Body of pancreas (tissue), 4 donors: ENCODE measurements around the gene DHDH. TPM values are rescaled to one million over a fixed set of nuclear protein-coding genes. Genes with fewer than 3 reads are reported as not detected.

Source experiments
- ATAC-seq: fragments of 150-250 bp; one replicate; pipeline ENCODE4 v1.9.1; 2016
- DNase-seq, 4 donors: peaks; one replicate each; pipeline ENCODE4 v3.0.0-alpha.2; 2019
- H3K27ac ChIP-seq, 4 donors: fragments of 200-600 bp; sonication (generic); 1 replicate in 3 of 4; 2 replicates in 1 of 4; pipeline versions ENCODE4 v1.5.1 to v1.6.1; 2016 to 2019; ENCODE audit warnings: mild to moderate bottlenecking in 1 of 4, mixed read lengths in 1 of 4, moderate library complexity in 1 of 4
- H3K27me3 ChIP-seq, 2 donors: fragments of 200-600 bp; sonication (generic); one replicate each; pipeline ENCODE4 v1.6.0; 2016; ENCODE audit warnings: mild to moderate bottlenecking in 1 of 2
- H3K36me3 ChIP-seq, 2 donors: fragments of 200-600 bp; sonication (generic); replicated peaks in 1 of 2; 2 replicates each; pipeline ENCODE4 v1.5.1; 2016; ENCODE audit warnings: low read depth in 2 of 2; ENCODE audit not compliant: insufficient read depth in 1 of 2
- H3K4me1 ChIP-seq: fragments of 200-600 bp; sonication (generic); one replicate; pipeline ENCODE4 v1.6.0; 2016
- H3K4me3 ChIP-seq, 2 donors: fragments of 200-600 bp; sonication (generic); 1 replicate in 1 of 2; 2 replicates in 1 of 2; pipeline ENCODE4 v1.5.1; 2016 to 2019
- H3K9me3 ChIP-seq, 3 donors: fragments of 200-600 bp; sonication (generic); 1 replicate in 2 of 3; 2 replicates in 1 of 3; pipeline ENCODE4 v1.5.1; 2016
- POLR2A ChIP-seq, 3 donors: fragments of 450-650 bp; IDR thresholded peaks; one replicate each; pipeline ENCODE4 v1.6.1; 2016; ENCODE audit warnings: antibody characterized with exemption in 3 of 3, mild to moderate bottlenecking in 2 of 3
- WGBS, 2 donors: methylation state at CpG; one replicate each; pipeline ENCODE4 v1.1.5; 2017; 5-methylcytosine and 5-hydroxymethylcytosine counted together
- intact Hi-C: fragments of 100-400 bp; cut with DNase I; formaldehyde crosslinking; loops from one replicate; pipeline ENCODE4 v1.15.1; 2023
- total RNA-seq, 2 donors: library from RNA; depleted of rRNA; stranded (reverse); fragments of >200 nt; gene quantifications; one replicate each; pipeline ENCODE4 v1.1.0, GENCODE V29; 2016
- TF ChIP-seq, protein P1 (sequence below), 7 experiments: fragments of 450-650 bp in 4 of 7; fragments of 200-600 bp in 3 of 7; sonication (generic) in 3 of 7; IDR thresholded peaks; one replicate each; pipeline ENCODE4 v1.5.1; 2016 to 2019; ENCODE audit warnings: antibody characterized with exemption in 7 of 7

Gene DHDH
- total RNA-seq, 2 donors from 2014 or later: not detected

DNA sequence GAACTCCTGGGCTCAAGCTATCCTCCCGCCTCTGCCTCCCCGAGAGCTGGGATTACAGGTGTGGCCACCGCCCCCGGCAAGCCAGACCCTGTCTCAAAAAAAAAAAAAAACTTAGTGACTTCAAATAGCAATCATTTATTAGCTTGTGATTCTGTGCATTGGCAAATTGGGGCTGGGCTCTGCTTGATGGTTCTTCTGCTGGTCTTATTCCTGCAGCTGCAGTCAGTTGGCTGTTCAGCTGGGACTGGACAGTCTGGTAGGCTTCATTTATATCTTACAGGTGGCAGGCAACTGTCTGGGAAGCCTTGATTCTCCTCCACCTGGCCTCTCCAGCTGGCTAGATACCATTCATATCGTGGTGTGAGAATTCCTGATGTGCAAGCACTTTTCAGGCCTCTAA, 7.4 kb downstream of the DHDH start:
- no peaks in the 10 kb centered on the region for H3K4me1 ChIP-seq
- H3K27me3 ChIP-seq: no peaks in the 10 kb centered on the region
- H3K9me3 ChIP-seq: no peaks in the 10 kb centered on the region
- no peak for DNase-seq
- intact Hi-C loops: no loop called here
- H3K36me3 ChIP-seq: no peaks in the 10 kb centered on the region
- WGBS, 2 donors: 95 to 100% methylated on average over 4 to 5 of the region's 5 CpGs
- ATAC-seq: no peak
- no peak overlapping the region for H3K27ac ChIP-seq
- TF ChIP-seq, protein P1, sequence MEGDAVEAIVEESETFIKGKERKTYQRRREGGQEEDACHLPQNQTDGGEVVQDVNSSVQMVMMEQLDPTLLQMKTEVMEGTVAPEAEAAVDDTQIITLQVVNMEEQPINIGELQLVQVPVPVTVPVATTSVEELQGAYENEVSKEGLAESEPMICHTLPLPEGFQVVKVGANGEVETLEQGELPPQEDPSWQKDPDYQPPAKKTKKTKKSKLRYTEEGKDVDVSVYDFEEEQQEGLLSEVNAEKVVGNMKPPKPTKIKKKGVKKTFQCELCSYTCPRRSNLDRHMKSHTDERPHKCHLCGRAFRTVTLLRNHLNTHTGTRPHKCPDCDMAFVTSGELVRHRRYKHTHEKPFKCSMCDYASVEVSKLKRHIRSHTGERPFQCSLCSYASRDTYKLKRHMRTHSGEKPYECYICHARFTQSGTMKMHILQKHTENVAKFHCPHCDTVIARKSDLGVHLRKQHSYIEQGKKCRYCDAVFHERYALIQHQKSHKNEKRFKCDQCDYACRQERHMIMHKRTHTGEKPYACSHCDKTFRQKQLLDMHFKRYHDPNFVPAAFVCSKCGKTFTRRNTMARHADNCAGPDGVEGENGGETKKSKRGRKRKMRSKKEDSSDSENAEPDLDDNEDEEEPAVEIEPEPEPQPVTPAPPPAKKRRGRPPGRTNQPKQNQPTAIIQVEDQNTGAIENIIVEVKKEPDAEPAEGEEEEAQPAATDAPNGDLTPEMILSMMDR (IDR thresholded peaks at IDR 0.05): no peak
- no peak for TF ChIP-seq POLR2A (IDR thresholded peaks at IDR 0.05)
- H3K4me3 ChIP-seq: no peak overlapping the region

DNA sequence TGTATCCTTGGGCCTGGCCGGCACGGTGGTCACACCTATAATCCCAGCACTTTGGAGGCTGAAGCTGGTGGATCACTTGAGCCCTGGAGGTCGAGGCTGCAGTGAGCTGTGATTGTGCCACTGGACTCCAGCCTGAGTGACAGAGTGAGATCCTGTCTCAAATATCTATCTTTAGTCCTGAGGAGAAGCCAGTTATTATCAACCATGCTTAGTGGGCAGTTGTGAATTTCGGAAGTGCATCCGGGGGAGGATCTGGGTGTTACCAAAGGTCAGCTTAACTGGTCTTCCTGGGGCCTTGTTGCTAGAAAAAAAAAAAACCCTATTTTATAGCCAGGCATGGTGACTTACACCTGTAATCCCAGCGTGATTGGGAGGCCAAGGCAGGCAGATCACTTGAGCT, 9.6 kb downstream of the DHDH start:
- Histone ChIP-seq H3K4me3 (no peak overlapping the region), H3K27me3 (no peaks in the 10 kb centered on the region), H3K4me1 (no peaks in the 10 kb centered on the region), H3K36me3 (no peaks in the 10 kb centered on the region), H3K27ac (no peak overlapping the region), H3K9me3 (no peaks in the 10 kb centered on the region)
- ATAC-seq (no peak), DNase-seq (no peak)
- TF ChIP-seq POLR2A (IDR thresholded peaks at IDR 0.05): no peak
- TF ChIP-seq, protein P1 (IDR thresholded peaks at IDR 0.05): no peak
- intact Hi-C loops: no loop called here
- 86 to 87% methylated on average over 6 of the region's 6 CpGs for WGBS, 2 donors

DNA sequence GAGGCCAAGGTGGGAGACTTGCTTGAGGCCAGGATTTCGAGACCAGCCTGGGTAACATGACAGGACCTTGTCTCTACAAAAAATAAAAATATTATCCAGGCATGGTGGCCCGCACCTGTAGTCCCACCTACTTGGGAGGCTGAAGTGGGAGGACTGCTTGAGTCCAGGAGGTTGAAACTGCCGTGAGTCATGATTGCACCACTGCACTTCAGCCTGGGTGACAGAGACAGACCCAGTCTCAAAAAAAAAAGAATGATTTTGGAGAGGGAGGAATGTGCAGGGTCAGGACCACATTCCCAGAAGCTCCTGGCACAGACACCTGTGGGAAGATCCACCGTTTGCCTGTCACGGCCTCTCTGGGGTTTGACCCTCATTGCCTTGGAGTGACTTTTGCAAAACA, 11.9 kb downstream of the DHDH start:
- no peak for ATAC-seq
- no peaks in the 10 kb centered on the region for H3K27me3 ChIP-seq
- H3K4me3 ChIP-seq: no peak overlapping the region
- no peak for TF ChIP-seq POLR2A (IDR thresholded peaks at IDR 0.05)
- TF ChIP-seq, protein P1 (IDR thresholded peaks at IDR 0.05): no peak
- no peak for DNase-seq
- no peaks in the 10 kb centered on the region for H3K9me3 ChIP-seq
- no peak overlapping the region for H3K27ac ChIP-seq
- H3K4me1 ChIP-seq: no peaks in the 10 kb centered on the region
- WGBS, 2 donors: 84 to 87% methylated on average over 5 of the region's 5 CpGs
- no peaks in the 10 kb centered on the region for H3K36me3 ChIP-seq
- intact Hi-C loops: no loop called here

DNA sequence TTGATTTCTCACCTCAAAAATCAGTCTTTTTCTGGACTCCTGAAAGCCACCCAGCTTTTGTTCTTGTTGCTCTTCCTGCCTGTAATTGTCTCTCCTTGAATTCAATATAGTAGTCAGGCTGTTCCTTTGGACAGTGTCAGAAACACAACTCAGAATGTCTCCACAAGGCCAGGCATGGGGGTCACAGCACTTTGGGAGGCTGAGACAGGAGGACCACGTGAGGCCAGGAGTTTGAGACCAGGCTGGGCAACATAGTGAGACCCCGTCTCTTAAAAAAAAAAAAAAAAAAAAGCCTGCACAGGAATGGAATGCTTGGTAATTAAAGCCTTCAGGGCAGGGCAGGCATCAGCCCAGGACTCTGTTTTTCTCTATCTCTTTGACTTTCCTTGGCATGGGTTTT, 12.3 kb downstream of the DHDH start:
- Histone ChIP-seq H3K36me3 (no peaks in the 10 kb centered on the region), H3K9me3 (no peaks in the 10 kb centered on the region), H3K4me1 (no peaks in the 10 kb centered on the region), H3K27ac (no peak overlapping the region), H3K4me3 (no peak overlapping the region), H3K27me3 (no peaks in the 10 kb centered on the region)
- TF ChIP-seq, protein P1 (IDR thresholded peaks at IDR 0.05): no peak
- no peak for TF ChIP-seq POLR2A (IDR thresholded peaks at IDR 0.05)
- DNase-seq (no peak), ATAC-seq (no peak)
- WGBS, 2 donors: 83 to 85% methylated on average over 2 of the region's 2 CpGs
- intact Hi-C loops: no loop called here

DNA sequence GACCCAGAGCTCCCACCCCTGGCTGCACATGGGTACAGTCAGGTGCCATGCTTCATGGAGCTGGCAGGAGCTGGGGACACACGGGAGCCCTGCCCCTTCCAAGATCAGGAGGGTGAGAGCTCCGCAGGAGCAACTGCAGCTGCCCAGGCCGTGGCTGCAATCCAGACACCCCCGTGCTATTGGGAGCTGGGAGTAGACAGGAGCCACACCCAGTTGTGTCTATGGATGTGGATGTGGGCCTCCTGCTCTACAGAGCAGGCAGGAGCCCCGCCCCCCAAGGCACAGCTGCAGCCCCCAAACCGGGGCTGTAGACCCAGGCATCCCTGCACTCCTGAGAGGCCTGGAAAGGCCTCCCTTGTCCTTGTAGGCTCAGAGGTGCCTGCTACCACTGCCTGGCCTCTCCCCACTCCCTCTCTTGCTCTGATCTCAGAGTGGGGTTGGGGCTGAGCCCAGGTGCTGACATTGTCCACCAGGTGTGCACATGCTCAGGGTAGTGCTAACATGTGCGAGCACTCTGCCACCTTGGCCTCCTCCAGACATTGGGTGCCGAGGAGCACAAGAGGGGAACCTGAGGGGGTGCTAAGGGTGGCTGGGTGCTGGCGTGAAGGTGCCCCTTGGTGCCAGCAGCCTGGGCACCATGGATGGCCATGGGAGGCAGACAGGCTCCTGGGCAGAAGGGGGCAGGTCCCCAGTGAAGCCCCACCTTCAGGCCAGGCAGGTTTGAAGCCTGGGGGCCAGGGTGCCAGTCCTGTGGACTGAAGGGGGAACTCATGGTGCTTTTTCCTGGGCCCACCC, 13.2 kb downstream of the DHDH start:
- no peak overlapping the region for H3K27ac ChIP-seq
- no peak for ATAC-seq
- DNase-seq: no peak
- TF ChIP-seq POLR2A (IDR thresholded peaks at IDR 0.05): no peak
- TF ChIP-seq, protein P1 (IDR thresholded peaks at IDR 0.05): no peak
- H3K9me3 ChIP-seq: no peaks in the 10 kb centered on the region
- H3K36me3 ChIP-seq: no peaks in the 10 kb centered on the region
- no peak overlapping the region for H3K4me3 ChIP-seq
- intact Hi-C loops: no loop called here
- WGBS, 2 donors: 83% methylated on average over 6 of the region's 9 CpGs; no CpG with 5 or more reads in 1 of the 2 donors
- no peaks in the 10 kb centered on the region for H3K4me1 ChIP-seq
- no peaks in the 10 kb centered on the region for H3K27me3 ChIP-seq
